Measurements from ENCODE around the gene CCNT2. TPM values are rescaled to one million over a fixed set of nuclear protein-coding genes. Genes with fewer than 3 reads are reported as not detected.

CCNT2 gene
- total and polyA plus RNA-seq, 4 donors = 3.0 to 49.9 (median 24.7) TPM

DNA sequence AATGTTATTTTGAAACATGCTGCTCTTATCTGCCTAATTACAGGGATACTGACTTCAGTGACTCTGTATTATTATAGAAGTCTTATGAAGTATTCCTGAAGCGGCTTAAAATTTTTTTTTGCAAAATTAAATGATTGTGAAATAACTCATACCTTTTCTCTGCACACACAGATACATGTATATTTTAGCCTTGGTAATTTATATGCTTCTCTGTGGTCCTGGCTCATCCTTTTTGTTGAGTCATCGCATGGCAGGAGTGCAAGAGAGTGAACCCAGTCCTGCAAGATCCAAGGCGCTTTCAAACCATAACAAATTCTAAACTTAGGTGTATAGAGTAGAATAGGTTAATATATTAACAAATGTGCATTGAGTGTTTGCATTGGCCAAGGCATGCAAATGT is 8.6 kb downstream of the CCNT2 start:
- 81 to 83% methylated on average over 3 of the region's 3 CpGs for WGBS, 2 donors
- no peak for ATAC-seq (ENCODE audit: low FRiP score)
- Histone ChIP-seq H3K27me3 (ENCODE audit: control insufficient read depth in 1 of 2, insufficient read depth in 2 of 2, low read length in 1 of 2) (no peaks in the 10 kb centered on the region), H3K27ac (ENCODE audit: low read depth in 1 of 2, low read length in 2 of 2) (no peak overlapping the region), H3K4me3 (ENCODE audit: low read length in 2 of 2) (no peak overlapping the region), H3K9me3 (ENCODE audit: control insufficient read depth, low read length) (no peaks in the 10 kb centered on the region), H3K4me1 (ENCODE audit: control insufficient read depth in 1 of 2, insufficient read depth in 2 of 2, low read length in 2 of 2) (peaks cover 2 to 4% of the 10 kb centered on the region in 2 donors), H3K36me3 (ENCODE audit: control insufficient read depth in 1 of 2, insufficient read depth in 2 of 2, low read length in 1 of 2) (no peaks in the 10 kb centered on the region)
- DNase-seq = no peak
- intact Hi-C loops (cut with DNase I) = no loop called here

DNA sequence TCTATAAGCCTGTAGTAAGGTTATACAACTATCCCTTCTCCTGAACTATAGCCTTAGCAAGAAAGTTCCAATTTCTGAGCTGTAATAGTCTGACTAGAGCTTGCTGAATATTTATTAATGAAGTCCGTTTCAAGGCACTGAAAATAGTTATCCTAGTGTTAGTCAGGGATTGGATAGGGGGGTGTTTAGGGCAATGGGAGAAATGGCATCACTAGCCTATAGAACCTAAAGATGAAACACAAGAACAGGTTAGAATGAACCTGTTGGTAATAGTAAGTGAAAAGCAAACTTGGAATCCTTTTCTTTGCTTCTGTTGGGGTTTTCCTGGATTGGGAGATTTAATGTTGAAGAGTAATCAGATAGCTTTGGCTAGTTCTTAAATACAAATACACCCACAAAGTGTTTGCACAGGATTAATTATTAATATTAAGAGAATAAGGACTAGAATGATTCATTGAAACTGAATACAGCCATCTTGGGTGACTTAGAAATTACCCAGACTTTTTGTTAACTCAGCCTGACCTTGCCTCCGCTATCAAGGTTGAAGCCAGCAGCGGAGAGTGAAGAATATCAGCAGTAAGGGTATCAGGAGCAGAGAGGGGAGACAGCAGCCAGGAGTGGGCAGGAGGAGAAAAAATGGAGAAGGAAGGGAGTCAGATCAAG is 14.4 kb downstream of the CCNT2 start:
- no peaks in the 10 kb centered on the region for H3K36me3 ChIP-seq (ENCODE audit: control insufficient read depth in 1 of 2, insufficient read depth in 2 of 2, low read length in 1 of 2)
- no peaks in the 10 kb centered on the region for H3K9me3 ChIP-seq (ENCODE audit: control insufficient read depth, low read length)
- DNase-seq (no peak), ATAC-seq (ENCODE audit: low FRiP score) (no peak)
- no peak overlapping the region for H3K27ac ChIP-seq (ENCODE audit: low read depth in 1 of 2, low read length in 2 of 2)
- 92% methylated on average over 3 of the region's 3 CpGs for WGBS, 2 donors
- no peaks in the 10 kb centered on the region for H3K27me3 ChIP-seq (ENCODE audit: control insufficient read depth in 1 of 2, insufficient read depth in 2 of 2, low read length in 1 of 2)
- intact Hi-C loops (cut with DNase I) = no loop called here
- H3K4me1 ChIP-seq (ENCODE audit: control insufficient read depth in 1 of 2, insufficient read depth in 2 of 2, low read length in 2 of 2) = no peaks in the 10 kb centered on the region
- H3K4me3 ChIP-seq (ENCODE audit: low read length in 2 of 2) = no peak overlapping the region

DNA sequence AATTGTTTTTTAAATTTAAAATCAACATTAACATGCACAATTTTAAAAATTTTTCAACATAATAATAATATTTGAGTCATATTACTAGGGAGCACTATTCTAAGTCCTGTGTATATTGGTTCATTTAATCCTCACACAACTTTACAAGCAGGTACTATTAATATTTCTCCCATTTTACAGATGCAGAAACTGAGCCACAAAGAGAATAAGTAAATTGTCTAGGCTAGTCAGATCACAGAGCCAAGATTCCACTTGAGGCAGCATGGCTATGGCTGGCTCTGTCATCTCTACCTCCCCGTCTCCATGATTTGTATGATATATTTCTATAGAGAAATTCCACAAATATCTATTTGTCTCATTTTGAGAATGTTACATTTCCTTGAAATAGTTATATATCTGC is 15.1 kb downstream of the CCNT2 start:
- no peaks in the 10 kb centered on the region for H3K27me3 ChIP-seq (ENCODE audit: control insufficient read depth in 1 of 2, insufficient read depth in 2 of 2, low read length in 1 of 2)
- no peaks in the 10 kb centered on the region for H3K4me1 ChIP-seq (ENCODE audit: control insufficient read depth in 1 of 2, insufficient read depth in 2 of 2, low read length in 2 of 2)
- H3K9me3 ChIP-seq (ENCODE audit: control insufficient read depth, low read length) = no peaks in the 10 kb centered on the region
- no peaks in the 10 kb centered on the region for H3K36me3 ChIP-seq (ENCODE audit: control insufficient read depth in 1 of 2, insufficient read depth in 2 of 2, low read length in 1 of 2)
- ATAC-seq (ENCODE audit: low FRiP score) (no peak), DNase-seq (no peak)
- 82 to 93% methylated on average over 1 of the region's 1 CpG for WGBS, 2 donors
- H3K4me3 ChIP-seq (ENCODE audit: low read length in 2 of 2) = no peak overlapping the region
- intact Hi-C loops (cut with DNase I) = no loop called here
- H3K27ac ChIP-seq (ENCODE audit: low read depth in 1 of 2, low read length in 2 of 2) = no peak overlapping the region

DNA sequence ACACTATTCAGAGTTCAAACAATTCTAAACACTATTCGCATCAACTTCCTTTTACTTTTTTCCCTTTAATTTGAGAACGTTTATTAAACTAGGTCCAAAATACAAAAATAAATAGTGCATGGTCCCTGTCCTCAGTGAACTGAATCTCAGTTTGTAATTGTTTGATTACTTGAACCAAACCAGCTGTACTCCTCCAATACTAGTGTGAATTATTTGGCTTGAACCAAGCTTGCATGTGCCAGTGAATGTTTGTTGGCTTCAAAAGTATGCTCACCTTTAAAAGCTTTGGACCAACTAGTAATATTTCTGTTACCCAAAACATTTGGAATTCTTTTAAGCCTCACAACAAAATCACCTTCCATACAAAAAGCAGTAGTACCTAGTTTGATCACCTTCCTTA is 15.5 kb downstream of the CCNT2 start:
- Histone ChIP-seq H3K36me3 (ENCODE audit: control insufficient read depth in 1 of 2, insufficient read depth in 2 of 2, low read length in 1 of 2) (no peaks in the 10 kb centered on the region), H3K4me3 (ENCODE audit: low read length in 2 of 2) (no peak overlapping the region), H3K9me3 (ENCODE audit: control insufficient read depth, low read length) (no peaks in the 10 kb centered on the region), H3K27me3 (ENCODE audit: control insufficient read depth in 1 of 2, insufficient read depth in 2 of 2, low read length in 1 of 2) (no peaks in the 10 kb centered on the region), H3K4me1 (ENCODE audit: control insufficient read depth in 1 of 2, insufficient read depth in 2 of 2, low read length in 2 of 2) (no peaks in the 10 kb centered on the region), H3K27ac (ENCODE audit: low read depth in 1 of 2, low read length in 2 of 2) (no peak overlapping the region)
- intact Hi-C loops (cut with DNase I) = no loop called here
- 69 to 70% methylated on average over 2 of the region's 2 CpGs for WGBS, 2 donors
- DNase-seq (no peak), ATAC-seq (ENCODE audit: low FRiP score) (no peak)

DNA sequence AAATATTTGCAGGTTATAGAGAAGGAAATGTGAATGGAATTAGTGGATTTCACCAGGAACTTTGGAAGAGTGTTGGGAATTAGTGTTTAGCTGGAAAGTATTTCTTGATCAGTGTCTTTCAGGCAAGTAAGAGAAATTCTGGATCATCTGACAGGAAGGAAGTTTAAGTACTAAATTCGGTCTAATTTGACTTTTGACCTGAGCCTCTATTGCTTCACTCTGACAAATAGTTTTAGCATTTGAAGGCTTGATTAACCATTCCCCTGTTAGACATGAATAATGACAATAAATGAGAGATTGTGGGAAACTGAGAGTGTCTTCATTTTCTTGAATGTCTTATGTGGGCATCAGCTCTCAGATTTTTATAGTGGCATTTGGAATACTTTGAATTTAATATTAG is 16.0 kb downstream of the CCNT2 start:
- intact Hi-C loops (cut with DNase I) = no loop called here
- Histone ChIP-seq H3K9me3 (ENCODE audit: control insufficient read depth, low read length) (no peaks in the 10 kb centered on the region), H3K27me3 (ENCODE audit: control insufficient read depth in 1 of 2, insufficient read depth in 2 of 2, low read length in 1 of 2) (no peaks in the 10 kb centered on the region), H3K36me3 (ENCODE audit: control insufficient read depth in 1 of 2, insufficient read depth in 2 of 2, low read length in 1 of 2) (peaks cover 0 to 3% of the 10 kb centered on the region in 2 donors), H3K4me1 (ENCODE audit: control insufficient read depth in 1 of 2, insufficient read depth in 2 of 2, low read length in 2 of 2) (no peaks in the 10 kb centered on the region), H3K27ac (ENCODE audit: low read depth in 1 of 2, low read length in 2 of 2) (no peak overlapping the region), H3K4me3 (ENCODE audit: low read length in 2 of 2) (no peak overlapping the region)
- 15 to 19% methylated on average over 1 of the region's 1 CpG for WGBS, 2 donors
- ATAC-seq (ENCODE audit: low FRiP score) (no peak), DNase-seq (no peak)

DNA sequence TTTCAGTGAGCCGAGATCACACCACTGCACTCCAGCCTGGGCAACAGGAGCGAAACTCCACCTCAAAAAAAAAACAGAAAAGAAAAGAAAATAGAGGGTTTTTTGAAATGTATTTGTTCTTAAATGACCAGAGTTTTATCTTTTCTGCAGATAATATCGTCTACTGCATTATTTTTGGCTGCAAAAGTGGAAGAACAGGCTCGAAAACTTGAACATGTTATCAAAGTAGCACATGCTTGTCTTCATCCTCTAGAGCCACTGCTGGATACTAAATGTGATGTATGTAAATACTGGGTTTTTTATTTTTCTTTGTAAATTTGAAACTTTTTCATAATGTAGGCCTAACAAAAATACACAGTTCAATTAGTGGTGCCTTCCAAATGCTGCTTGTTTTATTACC is 18.1 kb downstream of the CCNT2 start:
- no peak for ATAC-seq (ENCODE audit: low FRiP score)
- intact Hi-C loops (cut with DNase I) = no loop called here
- H3K36me3 ChIP-seq (ENCODE audit: control insufficient read depth in 1 of 2, insufficient read depth in 2 of 2, low read length in 1 of 2) = peaks cover 3 to 6% of the 10 kb centered on the region in 2 donors
- no peak overlapping the region for H3K4me3 ChIP-seq (ENCODE audit: low read length in 2 of 2)
- no peaks in the 10 kb centered on the region for H3K4me1 ChIP-seq (ENCODE audit: control insufficient read depth in 1 of 2, insufficient read depth in 2 of 2, low read length in 2 of 2)
- WGBS, 2 donors = 48 to 49% methylated on average over 4 of the region's 4 CpGs
- H3K27ac ChIP-seq (ENCODE audit: low read depth in 1 of 2, low read length in 2 of 2) = no peak overlapping the region
- H3K27me3 ChIP-seq (ENCODE audit: control insufficient read depth in 1 of 2, insufficient read depth in 2 of 2, low read length in 1 of 2) = no peaks in the 10 kb centered on the region
- H3K9me3 ChIP-seq (ENCODE audit: control insufficient read depth, low read length) = no peaks in the 10 kb centered on the region
- no peak for DNase-seq

DNA sequence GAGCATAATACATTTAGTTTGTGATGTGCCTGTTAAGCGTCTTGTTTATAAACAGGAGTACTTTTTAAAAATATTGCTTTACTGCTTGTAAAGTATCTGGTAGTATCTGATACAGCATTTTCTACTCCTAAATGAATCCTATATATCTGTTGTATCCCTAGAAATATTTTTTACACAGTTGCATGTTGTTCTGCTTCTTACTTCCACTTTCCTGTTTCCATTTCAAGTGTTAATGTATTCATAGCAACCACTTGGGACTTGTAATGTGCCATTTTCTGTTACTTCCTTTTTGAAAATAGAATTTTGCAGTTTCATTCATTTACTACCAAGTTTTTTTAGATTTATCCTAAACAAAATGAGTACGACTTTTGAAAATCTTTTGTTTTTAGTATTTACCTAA is 24.9 kb downstream of the CCNT2 start:
- H3K36me3 ChIP-seq (ENCODE audit: control insufficient read depth in 1 of 2, insufficient read depth in 2 of 2, low read length in 1 of 2) = peaks cover 3 to 6% of the 10 kb centered on the region in 2 donors
- intact Hi-C loops (cut with DNase I) = no loop called here
- no peak for DNase-seq
- 86 to 88% methylated on average over 2 of the region's 2 CpGs for WGBS, 2 donors
- H3K4me3 ChIP-seq (ENCODE audit: low read length in 2 of 2) = no peak overlapping the region
- ATAC-seq (ENCODE audit: low FRiP score) = no peak
- no peak overlapping the region for H3K27ac ChIP-seq (ENCODE audit: low read depth in 1 of 2, low read length in 2 of 2)
- H3K27me3 ChIP-seq (ENCODE audit: control insufficient read depth in 1 of 2, insufficient read depth in 2 of 2, low read length in 1 of 2) = no peaks in the 10 kb centered on the region
- H3K9me3 ChIP-seq (ENCODE audit: control insufficient read depth, low read length) = no peaks in the 10 kb centered on the region
- peaks cover 0 to 1% of the 10 kb centered on the region in 2 donors for H3K4me1 ChIP-seq (ENCODE audit: control insufficient read depth in 1 of 2, insufficient read depth in 2 of 2, low read length in 2 of 2)

DNA sequence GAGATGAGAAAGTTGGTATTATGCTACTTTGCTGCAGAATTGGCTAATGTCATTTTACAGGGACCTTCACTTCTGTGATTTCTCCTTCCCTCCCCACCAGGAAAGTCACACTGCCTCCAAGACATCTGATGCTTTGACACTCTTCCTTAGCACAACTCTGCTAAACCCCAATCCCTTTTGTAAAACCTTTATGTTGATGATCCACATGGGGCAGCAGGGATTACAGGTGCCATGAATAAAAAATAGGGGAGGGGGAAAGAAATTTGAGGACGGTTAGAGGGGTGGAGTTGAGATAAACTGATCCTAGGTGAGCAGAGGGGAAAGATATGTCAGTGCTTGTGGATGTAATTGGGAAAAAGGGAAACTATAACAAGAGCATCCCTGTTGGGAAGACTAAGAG is 26.4 kb downstream of the CCNT2 start:
- no peaks in the 10 kb centered on the region for H3K27me3 ChIP-seq (ENCODE audit: control insufficient read depth in 1 of 2, insufficient read depth in 2 of 2, low read length in 1 of 2)
- no peak overlapping the region for H3K4me3 ChIP-seq (ENCODE audit: low read length in 2 of 2)
- WGBS, 2 donors = 56 to 70% methylated on average over 1 of the region's 1 CpG
- no peaks in the 10 kb centered on the region for H3K9me3 ChIP-seq (ENCODE audit: control insufficient read depth, low read length)
- H3K27ac ChIP-seq (ENCODE audit: low read depth in 1 of 2, low read length in 2 of 2) = no peak overlapping the region
- intact Hi-C loops (cut with DNase I) = no loop called here
- ATAC-seq (ENCODE audit: low FRiP score) = no peak
- H3K36me3 ChIP-seq (ENCODE audit: control insufficient read depth in 1 of 2, insufficient read depth in 2 of 2, low read length in 1 of 2) = peaks cover under 1% of the 10 kb centered on the region in 2 donors
- H3K4me1 ChIP-seq (ENCODE audit: control insufficient read depth in 1 of 2, insufficient read depth in 2 of 2, low read length in 2 of 2) = peaks cover 0 to 1% of the 10 kb centered on the region in 2 donors
- DNase-seq = no peak

DNA sequence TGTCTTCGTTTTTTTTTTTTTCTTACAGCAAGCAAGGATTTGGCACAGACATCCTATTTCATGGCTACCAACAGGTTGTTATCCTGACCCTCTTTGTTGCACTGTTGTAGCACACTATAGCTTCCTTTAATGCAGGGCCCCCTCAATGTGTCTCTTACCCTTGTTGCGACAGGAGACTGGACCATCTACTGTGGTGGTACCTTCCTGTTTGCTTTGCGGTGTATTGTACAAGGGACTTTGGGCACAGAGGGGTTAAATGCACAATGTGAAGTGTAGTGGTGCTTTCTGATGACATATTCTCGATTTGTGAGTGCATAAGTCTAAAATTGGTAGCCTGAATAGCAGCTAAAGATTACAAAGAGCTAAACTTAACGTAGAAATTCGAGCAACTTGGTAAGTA is 27.5 kb downstream of the CCNT2 start:
- H3K27me3 ChIP-seq (ENCODE audit: control insufficient read depth in 1 of 2, insufficient read depth in 2 of 2, low read length in 1 of 2) = no peaks in the 10 kb centered on the region
- ATAC-seq (ENCODE audit: low FRiP score) (no peak), DNase-seq (no peak)
- WGBS, 2 donors = 79 to 80% methylated on average over 6 of the region's 6 CpGs
- H3K36me3 ChIP-seq (ENCODE audit: control insufficient read depth in 1 of 2, insufficient read depth in 2 of 2, low read length in 1 of 2) = peaks cover 2 to 5% of the 10 kb centered on the region in 2 donors
- H3K27ac ChIP-seq (ENCODE audit: low read depth in 1 of 2, low read length in 2 of 2) = no peak overlapping the region
- H3K9me3 ChIP-seq (ENCODE audit: control insufficient read depth, low read length) = no peaks in the 10 kb centered on the region
- H3K4me1 ChIP-seq (ENCODE audit: control insufficient read depth in 1 of 2, insufficient read depth in 2 of 2, low read length in 2 of 2) = peaks cover 0 to 1% of the 10 kb centered on the region in 2 donors
- intact Hi-C loops (cut with DNase I) = no loop called here
- no peak overlapping the region for H3K4me3 ChIP-seq (ENCODE audit: low read length in 2 of 2)
